ENCODE results near the gene GPR75.
A peak's percentile ranks its signal among the peaks of the same experiment; 100 is the strongest.

The GPR75 gene

DNA sequence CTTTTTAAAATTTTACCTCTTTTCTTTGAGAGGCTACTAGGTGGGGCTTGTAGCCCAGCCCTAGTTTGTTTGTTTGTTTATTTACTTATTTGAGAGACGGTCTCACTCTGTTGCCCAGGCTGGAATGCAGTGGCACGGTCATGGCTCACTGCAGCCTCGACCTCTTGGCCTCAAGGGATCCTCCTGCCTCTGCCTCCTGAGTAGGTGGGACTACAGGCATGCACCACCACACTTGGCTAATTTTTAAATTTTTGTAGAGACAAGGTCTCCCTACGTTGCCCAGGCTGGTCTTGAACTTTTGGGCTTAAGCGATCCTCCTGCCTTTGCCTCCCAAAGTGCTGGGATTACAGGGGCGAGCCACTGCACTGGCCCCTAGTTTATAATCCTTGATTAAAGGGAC, 38.0 kb downstream of the GPR75 start:
- no peak overlapping the region for H3K4me3 ChIP-seq (ENCODE audit: low read length)
- TF ChIP-seq, protein P1, sequence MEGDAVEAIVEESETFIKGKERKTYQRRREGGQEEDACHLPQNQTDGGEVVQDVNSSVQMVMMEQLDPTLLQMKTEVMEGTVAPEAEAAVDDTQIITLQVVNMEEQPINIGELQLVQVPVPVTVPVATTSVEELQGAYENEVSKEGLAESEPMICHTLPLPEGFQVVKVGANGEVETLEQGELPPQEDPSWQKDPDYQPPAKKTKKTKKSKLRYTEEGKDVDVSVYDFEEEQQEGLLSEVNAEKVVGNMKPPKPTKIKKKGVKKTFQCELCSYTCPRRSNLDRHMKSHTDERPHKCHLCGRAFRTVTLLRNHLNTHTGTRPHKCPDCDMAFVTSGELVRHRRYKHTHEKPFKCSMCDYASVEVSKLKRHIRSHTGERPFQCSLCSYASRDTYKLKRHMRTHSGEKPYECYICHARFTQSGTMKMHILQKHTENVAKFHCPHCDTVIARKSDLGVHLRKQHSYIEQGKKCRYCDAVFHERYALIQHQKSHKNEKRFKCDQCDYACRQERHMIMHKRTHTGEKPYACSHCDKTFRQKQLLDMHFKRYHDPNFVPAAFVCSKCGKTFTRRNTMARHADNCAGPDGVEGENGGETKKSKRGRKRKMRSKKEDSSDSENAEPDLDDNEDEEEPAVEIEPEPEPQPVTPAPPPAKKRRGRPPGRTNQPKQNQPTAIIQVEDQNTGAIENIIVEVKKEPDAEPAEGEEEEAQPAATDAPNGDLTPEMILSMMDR (IDR thresholded peaks at IDR 0.05; ENCODE audit: insufficient read depth, low read depth, low read length, missing control alignments) = no peak
- DNase-seq (ENCODE audit: low read depth) = no peak

DNA sequence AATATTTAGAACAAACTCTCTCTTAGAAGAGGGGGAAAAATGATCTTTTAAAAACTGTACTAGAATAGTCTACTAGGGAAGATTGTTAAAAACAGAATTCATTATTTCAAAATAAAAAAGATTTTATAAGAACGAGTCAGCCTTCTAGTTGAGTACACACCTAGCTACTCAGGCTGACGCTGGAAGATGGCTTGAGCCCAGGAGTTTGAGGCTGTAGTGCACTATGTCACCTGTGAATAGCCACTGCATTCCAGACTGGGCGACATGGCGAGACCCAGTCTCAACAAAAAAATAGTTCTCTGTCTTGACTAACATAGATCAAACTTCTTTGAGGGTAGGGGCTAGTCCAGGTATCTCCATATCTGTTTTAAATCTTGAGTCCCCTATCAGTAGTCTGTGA, 39.1 kb downstream of the GPR75 start:
- DNase-seq (ENCODE audit: low read depth) = peak; percentile 51
- no peak overlapping the region for H3K4me3 ChIP-seq (ENCODE audit: low read length)
- TF ChIP-seq, protein P1 (IDR thresholded peaks at IDR 0.05; ENCODE audit: insufficient read depth, low read depth, low read length, missing control alignments) = no peak

- DNase-seq (ENCODE audit: low read depth) = no peak
- H3K4me3 ChIP-seq (ENCODE audit: low read length) = no peak overlapping the region
- TF ChIP-seq, protein P1 (IDR thresholded peaks at IDR 0.05; ENCODE audit: insufficient read depth, low read depth, low read length, missing control alignments) = no peak
Observed at GRCh38 chr2:53820048-53820447, 39.7 kb downstream of the GPR75 start.

- TF ChIP-seq, protein P1 (IDR thresholded peaks at IDR 0.05; ENCODE audit: insufficient read depth, low read depth, low read length, missing control alignments) = no peak
- H3K4me3 ChIP-seq (ENCODE audit: low read length) = no peak overlapping the region
- no peak for DNase-seq (ENCODE audit: low read depth)
Observed at GRCh38 chr2:53819634-53820033, 40.1 kb downstream of the GPR75 start.

- no peak overlapping the region for H3K4me3 ChIP-seq (ENCODE audit: low read length)
- no peak for DNase-seq (ENCODE audit: low read depth)
- TF ChIP-seq, protein P1 (IDR thresholded peaks at IDR 0.05; ENCODE audit: insufficient read depth, low read depth, low read length, missing control alignments) = no peak
Observed at GRCh38 chr2:53818854-53819435, 40.8 kb downstream of the GPR75 start.

GRCh38 chr2:53813151-53813550, 46.6 kb downstream of the GPR75 start:
- TF ChIP-seq, protein P1 (IDR thresholded peaks at IDR 0.05; ENCODE audit: insufficient read depth, low read depth, low read length, missing control alignments) = no peak
- DNase-seq (ENCODE audit: low read depth) = peak; percentile 67
- no peak overlapping the region for H3K4me3 ChIP-seq (ENCODE audit: low read length)

DNA sequence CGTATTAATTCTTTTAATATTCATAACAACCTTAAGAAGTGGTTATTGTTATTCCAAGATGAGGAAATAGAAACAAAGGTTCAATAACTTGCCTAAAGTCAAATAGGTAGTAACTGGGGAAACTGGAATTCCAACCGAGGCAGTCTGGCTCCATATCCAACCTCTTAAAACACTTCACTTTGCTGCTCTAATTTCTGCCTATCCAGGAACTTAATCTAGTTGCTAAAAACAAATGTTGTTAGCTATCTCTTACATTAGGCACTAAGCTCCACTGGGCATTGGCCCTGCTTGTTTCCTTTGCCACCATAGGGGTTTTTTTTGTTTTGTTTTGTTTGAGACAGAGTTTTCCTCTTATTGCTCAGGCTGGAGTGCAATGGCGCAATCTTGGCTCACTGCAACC, 48.2 kb downstream of the GPR75 start:
- TF ChIP-seq, protein P1 (IDR thresholded peaks at IDR 0.05; ENCODE audit: insufficient read depth, low read depth, low read length, missing control alignments) = no peak

More for the DNA sequence above, 48.2 kb downstream of the GPR75 start:
- no peak overlapping the region for H3K4me3 ChIP-seq (ENCODE audit: low read length)
- no peak for DNase-seq (ENCODE audit: low read depth)

All from epithelial cell of esophagus (primary cell).